Thyroid gland (tissue), 4 donors: Measurements from ENCODE around the gene SLC9A2. TPM values are rescaled to one million over a fixed set of nuclear protein-coding genes. Genes with fewer than 3 reads are reported as not detected.

Experiments
- DNase-seq, 2 donors: peaks; one replicate each; pipeline ENCODE4 v3.0.0-alpha.2; 2019
- H3K27ac ChIP-seq, 3 donors: fragments of 200-600 bp; sonication (generic); 1 replicate in 2 of 3; 2 replicates in 1 of 3; pipeline ENCODE4 v1.5.1; 2016 to 2019; ENCODE audit warnings: mild to moderate bottlenecking in 1 of 3, moderate library complexity in 1 of 3
- H3K27me3 ChIP-seq: fragments of 200-600 bp; sonication (generic); one replicate; pipeline ENCODE4 v1.5.1; 2019
- H3K36me3 ChIP-seq, 2 donors: fragments of 200-600 bp; sonication (generic); one replicate each; pipeline ENCODE4 v1.5.1; 2016 to 2019
- H3K4me1 ChIP-seq, 2 donors: fragments of 200-600 bp; sonication (generic); one replicate each; pipeline ENCODE4 v1.5.1; 2017 to 2019
- H3K4me3 ChIP-seq, 3 donors: fragments of 200-600 bp; sonication (generic); replicated peaks in 1 of 3; 1 replicate in 2 of 3; 2 replicates in 1 of 3; pipeline ENCODE4 v1.5.1; 2016; ENCODE audit warnings: mild to moderate bottlenecking in 1 of 3
- H3K9me3 ChIP-seq: fragments of 200-600 bp; sonication (generic); one replicate; pipeline ENCODE4 v1.5.1; 2017
- POLR2A ChIP-seq, 2 donors: fragments of 450-650 bp; IDR thresholded peaks; one replicate each; pipeline ENCODE4 v1.6.1; 2017; ENCODE audit warnings: antibody characterized with exemption in 2 of 2, mild to moderate bottlenecking in 2 of 2, moderate library complexity in 1 of 2
- WGBS, 2 donors: methylation state at CpG; one replicate each; pipeline ENCODE4 v1.1.5; 2017; 5-methylcytosine and 5-hydroxymethylcytosine counted together
- intact Hi-C: fragments of 100-400 bp; cut with DNase I; formaldehyde crosslinking; loops from one replicate; pipeline ENCODE4 v1.15.1; 2023
- total RNA-seq, 4 donors: library from RNA; depleted of rRNA; stranded (reverse); fragments of >200 nt; gene quantifications; one replicate each; pipeline ENCODE4 v1.2.3, GENCODE V29; 2016
- TF ChIP-seq, protein P1 (sequence below), 6 experiments: fragments of 200-600 bp in 3 of 6; fragments of 450-650 bp in 3 of 6; sonication (generic) in 3 of 6; IDR thresholded peaks; one replicate each; pipeline ENCODE4 v1.5.1; 2016 to 2019; ENCODE audit warnings: antibody characterized with exemption in 6 of 6, mild to moderate bottlenecking in 2 of 6, inconsistent platforms in 1 of 6, moderate library complexity in 1 of 6

The SLC9A2 gene
- total RNA-seq, 4 donors from 2014 or later: 0.33 to 4.0 (median 0.87) TPM

- no peaks in the 10 kb centered on the region for H3K4me1 ChIP-seq
- no peaks in the 10 kb centered on the region for H3K9me3 ChIP-seq
- TF ChIP-seq, protein P1, sequence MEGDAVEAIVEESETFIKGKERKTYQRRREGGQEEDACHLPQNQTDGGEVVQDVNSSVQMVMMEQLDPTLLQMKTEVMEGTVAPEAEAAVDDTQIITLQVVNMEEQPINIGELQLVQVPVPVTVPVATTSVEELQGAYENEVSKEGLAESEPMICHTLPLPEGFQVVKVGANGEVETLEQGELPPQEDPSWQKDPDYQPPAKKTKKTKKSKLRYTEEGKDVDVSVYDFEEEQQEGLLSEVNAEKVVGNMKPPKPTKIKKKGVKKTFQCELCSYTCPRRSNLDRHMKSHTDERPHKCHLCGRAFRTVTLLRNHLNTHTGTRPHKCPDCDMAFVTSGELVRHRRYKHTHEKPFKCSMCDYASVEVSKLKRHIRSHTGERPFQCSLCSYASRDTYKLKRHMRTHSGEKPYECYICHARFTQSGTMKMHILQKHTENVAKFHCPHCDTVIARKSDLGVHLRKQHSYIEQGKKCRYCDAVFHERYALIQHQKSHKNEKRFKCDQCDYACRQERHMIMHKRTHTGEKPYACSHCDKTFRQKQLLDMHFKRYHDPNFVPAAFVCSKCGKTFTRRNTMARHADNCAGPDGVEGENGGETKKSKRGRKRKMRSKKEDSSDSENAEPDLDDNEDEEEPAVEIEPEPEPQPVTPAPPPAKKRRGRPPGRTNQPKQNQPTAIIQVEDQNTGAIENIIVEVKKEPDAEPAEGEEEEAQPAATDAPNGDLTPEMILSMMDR (IDR thresholded peaks at IDR 0.05): no peak
- no peak for TF ChIP-seq POLR2A (IDR thresholded peaks at IDR 0.05)
Measured at GRCh38 chr2:102592601-102593000, 26.8 kb upstream of the SLC9A2 start.

DNA sequence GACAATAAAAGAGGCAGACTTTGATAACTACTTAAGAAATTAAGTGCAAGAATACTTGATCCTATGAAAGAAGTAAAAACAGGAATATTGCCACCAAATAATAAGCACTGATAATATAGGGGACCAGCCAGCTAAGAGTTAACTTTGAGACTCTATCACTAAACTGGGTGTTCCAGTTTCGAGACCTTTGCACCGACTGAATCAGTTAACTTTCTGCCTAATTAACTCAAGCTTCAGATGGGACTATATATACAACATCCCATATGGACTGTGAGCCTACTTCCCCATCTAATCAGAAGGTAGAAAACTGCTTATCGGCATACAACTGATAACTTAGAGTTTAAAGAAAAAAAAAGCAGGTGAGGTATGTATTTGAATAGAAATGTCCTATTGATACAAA, 25.8 kb upstream of the SLC9A2 start:
- TF ChIP-seq POLR2A (IDR thresholded peaks at IDR 0.05): no peak
- TF ChIP-seq, protein P1 (IDR thresholded peaks at IDR 0.05): no peak
- H3K9me3 ChIP-seq: no peaks in the 10 kb centered on the region
- no peaks in the 10 kb centered on the region for H3K36me3 ChIP-seq
- H3K4me1 ChIP-seq: no peaks in the 10 kb centered on the region
- no peak for DNase-seq
- intact Hi-C loops: no loop called here
- WGBS, 2 donors: 57 to 68% methylated on average over 3 of the region's 3 CpGs
- H3K27me3 ChIP-seq: no peaks in the 10 kb centered on the region
- no peak overlapping the region for H3K4me3 ChIP-seq
- H3K27ac ChIP-seq: no peak overlapping the region

More at GRCh38 chr2:102592601-102593000, 26.8 kb upstream of the SLC9A2 start:
- Histone ChIP-seq H3K36me3 (no peaks in the 10 kb centered on the region), H3K27ac (no peak overlapping the region), H3K27me3 (no peaks in the 10 kb centered on the region), H3K4me3 (no peak overlapping the region)
- DNase-seq: no peak
- WGBS, 2 donors: 90 to 98% methylated on average over 2 of the region's 2 CpGs
- intact Hi-C loops: no loop called here

- no peaks in the 10 kb centered on the region for H3K27me3 ChIP-seq
- H3K4me1 ChIP-seq: no peaks in the 10 kb centered on the region
- no peak overlapping the region for H3K27ac ChIP-seq
- H3K4me3 ChIP-seq: no peak overlapping the region
- no peaks in the 10 kb centered on the region for H3K36me3 ChIP-seq
- 67 to 72% methylated on average over 6 of the region's 6 CpGs for WGBS, 2 donors
- DNase-seq: no peak
- TF ChIP-seq, protein P1 (IDR thresholded peaks at IDR 0.05): no peak
- TF ChIP-seq POLR2A (IDR thresholded peaks at IDR 0.05): no peak
- no peaks in the 10 kb centered on the region for H3K9me3 ChIP-seq
- intact Hi-C loops: no loop called here
Measured at GRCh38 chr2:102594445-102595016, 24.8 kb upstream of the SLC9A2 start.

- intact Hi-C loops: no loop called here
- TF ChIP-seq POLR2A (IDR thresholded peaks at IDR 0.05): no peak
- TF ChIP-seq, protein P1 (IDR thresholded peaks at IDR 0.05): no peak
- H3K27ac ChIP-seq: no peak overlapping the region
- no peaks in the 10 kb centered on the region for H3K27me3 ChIP-seq
- WGBS, 2 donors: 75 to 80% methylated on average over 9 of the region's 9 CpGs
- H3K9me3 ChIP-seq: no peaks in the 10 kb centered on the region
- H3K4me3 ChIP-seq: no peak overlapping the region
- no peaks in the 10 kb centered on the region for H3K4me1 ChIP-seq
- no peak for DNase-seq
- no peaks in the 10 kb centered on the region for H3K36me3 ChIP-seq
Measured at GRCh38 chr2:102597788-102598187, 21.6 kb upstream of the SLC9A2 start.

- DNase-seq: no peak
- 52 to 60% methylated on average over 6 of the region's 6 CpGs for WGBS, 2 donors
- TF ChIP-seq, protein P1 (IDR thresholded peaks at IDR 0.05): no peak
- TF ChIP-seq POLR2A (IDR thresholded peaks at IDR 0.05): no peak
- intact Hi-C loops: no loop called here
- no peaks in the 10 kb centered on the region for H3K27me3 ChIP-seq
- H3K36me3 ChIP-seq: no peaks in the 10 kb centered on the region
- H3K4me3 ChIP-seq: no peak overlapping the region
- H3K9me3 ChIP-seq: no peaks in the 10 kb centered on the region
- H3K27ac ChIP-seq: no peak overlapping the region
- H3K4me1 ChIP-seq: no peaks in the 10 kb centered on the region
Measured at GRCh38 chr2:102599486-102599885, 19.9 kb upstream of the SLC9A2 start.
